Thoracic aorta (tissue), 2 donors: ENCODE measurements around the gene RELN. TPM values are rescaled to one million over a fixed set of nuclear protein-coding genes. Genes with fewer than 3 reads are reported as not detected.

Experiments
- ATAC-seq: fragments of 150-250 bp; one replicate; pipeline ENCODE4 v1.8.0; 2017; ENCODE audit warnings: low read depth; ENCODE audit not compliant: insufficient number of reproducible peaks, low FRiP score
- DNase-seq: peaks from one replicate; pipeline ENCODE4 v3.0.0-alpha.2; 2020; ENCODE audit warnings: low spot score
- H3K27ac ChIP-seq, 2 donors: fragments of 200-600 bp; sonication (generic); 1 replicate in 1 of 2; 2 replicates in 1 of 2; pipeline ENCODE4 v1.5.1; 2016; ENCODE audit warnings: mild to moderate bottlenecking in 2 of 2, moderate library complexity in 2 of 2
- H3K27me3 ChIP-seq: fragments of 200-600 bp; sonication (generic); replicated peaks from 2 replicates; pipeline ENCODE4 v1.6.0; 2016; ENCODE audit warnings: mild to moderate bottlenecking; ENCODE audit not compliant: insufficient read depth
- H3K36me3 ChIP-seq: fragments of 200-600 bp; sonication (generic); one replicate; pipeline ENCODE4 v1.5.1; 2016
- H3K4me1 ChIP-seq, 2 donors: fragments of 200-600 bp; sonication (generic); 1 replicate in 1 of 2; 2 replicates in 1 of 2; pipeline versions ENCODE4 v1.5.1 to v1.6.0; 2016; ENCODE audit warnings: low read depth in 2 of 2, mild to moderate bottlenecking in 1 of 2; ENCODE audit not compliant: control insufficient read depth in 1 of 2
- H3K4me3 ChIP-seq: fragments of 200-600 bp; sonication (generic); 2 replicates; pipeline ENCODE4 v1.5.1; 2016; ENCODE audit warnings: mild to moderate bottlenecking
- H3K9me3 ChIP-seq: fragments of 200-600 bp; sonication (generic); 2 replicates; pipeline ENCODE4 v1.5.1; 2016
- CTCF ChIP-seq: fragments of 200-600 bp; sonication (generic); IDR thresholded peaks from one replicate; pipeline ENCODE4 v1.5.1; 2019; ENCODE audit warnings: antibody characterized with exemption
- total RNA-seq, 2 donors: library from RNA; depleted of rRNA; stranded (reverse); fragments of >200 nt; gene quantifications; one replicate each; pipeline versions ENCODE4 v1.1.0 to v1.2.3, GENCODE V29; 2016

RELN gene
- total RNA-seq, 2 donors from 2014 or later = 0.49 to 5.1 TPM

GRCh38 chr7:103637726-103638125 lies 351.7 kb downstream of the RELN start:
- Histone ChIP-seq H3K27ac (no peak overlapping the region), H3K9me3 (no peaks in the 10 kb centered on the region), H3K4me1 (no peaks in the 10 kb centered on the region), H3K4me3 (no peak overlapping the region), H3K27me3 (no peaks in the 10 kb centered on the region), H3K36me3 (no peaks in the 10 kb centered on the region)
- DNase-seq (no peak), ATAC-seq (no peak)
- TF ChIP-seq CTCF = no peak

- no peak for TF ChIP-seq CTCF
- no peaks in the 10 kb centered on the region for H3K4me1 ChIP-seq
- H3K36me3 ChIP-seq = no peaks in the 10 kb centered on the region
- no peaks in the 10 kb centered on the region for H3K9me3 ChIP-seq
- H3K4me3 ChIP-seq = no peak overlapping the region
- DNase-seq = no peak
- no peak overlapping the region for H3K27ac ChIP-seq
- no peaks in the 10 kb centered on the region for H3K27me3 ChIP-seq
- no peak for ATAC-seq
Measured at GRCh38 chr7:103637094-103637493, 352.4 kb downstream of the RELN start.

GRCh38 chr7:103636153-103636552 lies 353.3 kb downstream of the RELN start:
- Histone ChIP-seq H3K27me3 (no peaks in the 10 kb centered on the region), H3K27ac (no peak overlapping the region), H3K4me1 (no peaks in the 10 kb centered on the region), H3K9me3 (no peaks in the 10 kb centered on the region), H3K4me3 (no peak overlapping the region), H3K36me3 (no peaks in the 10 kb centered on the region)
- TF ChIP-seq CTCF = no peak
- ATAC-seq (no peak), DNase-seq (no peak)

- Histone ChIP-seq H3K27me3 (no peaks in the 10 kb centered on the region), H3K9me3 (no peaks in the 10 kb centered on the region), H3K36me3 (no peaks in the 10 kb centered on the region), H3K4me3 (no peak overlapping the region), H3K27ac (no peak overlapping the region), H3K4me1 (no peaks in the 10 kb centered on the region)
- DNase-seq = no peak
- ATAC-seq = no peak
- TF ChIP-seq CTCF = no peak
Measured at GRCh38 chr7:103632972-103633371, 356.5 kb downstream of the RELN start.

- H3K4me3 ChIP-seq = no peak overlapping the region
- H3K27me3 ChIP-seq = no peaks in the 10 kb centered on the region
- no peak overlapping the region for H3K27ac ChIP-seq
- no peaks in the 10 kb centered on the region for H3K9me3 ChIP-seq
- no peak for TF ChIP-seq CTCF
- ATAC-seq = no peak
- DNase-seq = no peak
- H3K36me3 ChIP-seq = no peaks in the 10 kb centered on the region
- H3K4me1 ChIP-seq = no peaks in the 10 kb centered on the region
Measured at GRCh38 chr7:103632005-103632639, 357.3 kb downstream of the RELN start.
